ENCODE measurements around the gene ATXN7L2.

DNA sequence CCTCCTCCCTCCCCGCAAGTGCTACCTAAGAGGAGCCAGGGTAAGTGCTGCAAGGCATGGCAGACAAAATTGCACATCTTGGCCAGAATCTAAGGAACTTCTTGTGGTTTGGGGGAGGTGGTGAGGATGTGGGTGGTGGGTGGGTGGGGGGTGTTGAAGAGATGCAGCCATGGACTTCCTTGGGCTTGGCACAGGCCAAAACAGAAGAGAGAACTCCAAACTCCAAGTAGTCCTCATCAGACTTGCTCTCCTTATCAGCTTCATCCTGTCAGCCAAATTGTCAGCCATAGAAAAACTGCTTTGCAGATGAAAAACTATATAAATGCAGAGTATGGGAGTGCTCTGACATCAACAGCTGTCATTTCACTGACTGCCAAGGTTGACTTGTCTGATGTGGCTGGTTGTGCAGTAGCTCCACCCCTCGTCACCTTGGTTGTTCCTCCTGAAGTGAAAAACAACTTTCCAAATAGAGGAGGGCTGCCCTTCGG is 18.7 kb downstream of the ATXN7L2 start:
- no peak for TF ChIP-seq POLR2A (IDR thresholded peaks at IDR 0.05)
- TF ChIP-seq, protein P1, sequence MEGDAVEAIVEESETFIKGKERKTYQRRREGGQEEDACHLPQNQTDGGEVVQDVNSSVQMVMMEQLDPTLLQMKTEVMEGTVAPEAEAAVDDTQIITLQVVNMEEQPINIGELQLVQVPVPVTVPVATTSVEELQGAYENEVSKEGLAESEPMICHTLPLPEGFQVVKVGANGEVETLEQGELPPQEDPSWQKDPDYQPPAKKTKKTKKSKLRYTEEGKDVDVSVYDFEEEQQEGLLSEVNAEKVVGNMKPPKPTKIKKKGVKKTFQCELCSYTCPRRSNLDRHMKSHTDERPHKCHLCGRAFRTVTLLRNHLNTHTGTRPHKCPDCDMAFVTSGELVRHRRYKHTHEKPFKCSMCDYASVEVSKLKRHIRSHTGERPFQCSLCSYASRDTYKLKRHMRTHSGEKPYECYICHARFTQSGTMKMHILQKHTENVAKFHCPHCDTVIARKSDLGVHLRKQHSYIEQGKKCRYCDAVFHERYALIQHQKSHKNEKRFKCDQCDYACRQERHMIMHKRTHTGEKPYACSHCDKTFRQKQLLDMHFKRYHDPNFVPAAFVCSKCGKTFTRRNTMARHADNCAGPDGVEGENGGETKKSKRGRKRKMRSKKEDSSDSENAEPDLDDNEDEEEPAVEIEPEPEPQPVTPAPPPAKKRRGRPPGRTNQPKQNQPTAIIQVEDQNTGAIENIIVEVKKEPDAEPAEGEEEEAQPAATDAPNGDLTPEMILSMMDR (IDR thresholded peaks at IDR 0.05): no peak

Measured in heart left ventricle (tissue), 13 donors.